GM12801 (cell line): ENCODE data around the gene CEP68.

Experiments
- TF ChIP-seq, protein P1 (sequence below): IDR thresholded peaks from one replicate; pipeline ENCODE4 v1.5.1; 2011; ENCODE audit warnings: control low read depth; ENCODE audit not compliant: insufficient read length; ENCODE audit errors: extremely low read depth

The CEP68 gene

DNA sequence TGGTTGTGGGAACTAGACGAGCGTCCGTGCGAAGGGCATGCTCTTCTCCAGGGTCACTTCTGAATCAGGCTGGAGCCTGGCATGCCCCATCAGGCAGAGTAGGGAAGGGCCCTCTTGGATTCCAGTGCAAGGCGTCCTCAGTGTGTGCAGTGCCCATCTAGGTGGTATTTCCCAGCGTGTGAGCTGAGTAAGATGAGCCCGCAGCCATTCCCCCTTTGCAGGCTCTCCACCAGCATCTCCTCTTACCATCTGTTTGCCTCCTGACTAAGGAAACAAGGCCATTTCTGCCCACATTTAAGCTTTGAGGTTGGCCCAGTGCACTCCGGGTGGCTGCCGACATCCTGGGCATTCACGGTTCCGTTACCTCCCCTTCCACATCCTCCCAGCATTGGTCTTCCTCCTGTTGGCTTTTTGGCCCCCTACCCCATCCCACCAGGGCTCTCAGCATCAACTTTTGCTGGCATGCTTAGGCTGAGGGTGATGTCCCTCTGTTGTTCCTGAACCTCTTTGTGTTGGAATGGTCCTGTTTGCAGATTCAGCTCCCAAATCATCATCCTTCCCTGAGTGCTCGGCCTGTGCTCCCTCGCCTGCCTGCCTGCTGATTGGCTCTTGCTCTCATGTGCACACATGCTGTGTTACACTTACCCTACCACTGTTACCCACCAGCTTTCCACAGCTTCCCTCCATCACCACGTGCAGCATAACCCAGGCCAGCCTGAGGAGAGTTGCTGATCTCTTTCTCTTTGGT, 11.8 kb downstream of the CEP68 start:
- TF ChIP-seq, protein P1, sequence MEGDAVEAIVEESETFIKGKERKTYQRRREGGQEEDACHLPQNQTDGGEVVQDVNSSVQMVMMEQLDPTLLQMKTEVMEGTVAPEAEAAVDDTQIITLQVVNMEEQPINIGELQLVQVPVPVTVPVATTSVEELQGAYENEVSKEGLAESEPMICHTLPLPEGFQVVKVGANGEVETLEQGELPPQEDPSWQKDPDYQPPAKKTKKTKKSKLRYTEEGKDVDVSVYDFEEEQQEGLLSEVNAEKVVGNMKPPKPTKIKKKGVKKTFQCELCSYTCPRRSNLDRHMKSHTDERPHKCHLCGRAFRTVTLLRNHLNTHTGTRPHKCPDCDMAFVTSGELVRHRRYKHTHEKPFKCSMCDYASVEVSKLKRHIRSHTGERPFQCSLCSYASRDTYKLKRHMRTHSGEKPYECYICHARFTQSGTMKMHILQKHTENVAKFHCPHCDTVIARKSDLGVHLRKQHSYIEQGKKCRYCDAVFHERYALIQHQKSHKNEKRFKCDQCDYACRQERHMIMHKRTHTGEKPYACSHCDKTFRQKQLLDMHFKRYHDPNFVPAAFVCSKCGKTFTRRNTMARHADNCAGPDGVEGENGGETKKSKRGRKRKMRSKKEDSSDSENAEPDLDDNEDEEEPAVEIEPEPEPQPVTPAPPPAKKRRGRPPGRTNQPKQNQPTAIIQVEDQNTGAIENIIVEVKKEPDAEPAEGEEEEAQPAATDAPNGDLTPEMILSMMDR = no peak

DNA sequence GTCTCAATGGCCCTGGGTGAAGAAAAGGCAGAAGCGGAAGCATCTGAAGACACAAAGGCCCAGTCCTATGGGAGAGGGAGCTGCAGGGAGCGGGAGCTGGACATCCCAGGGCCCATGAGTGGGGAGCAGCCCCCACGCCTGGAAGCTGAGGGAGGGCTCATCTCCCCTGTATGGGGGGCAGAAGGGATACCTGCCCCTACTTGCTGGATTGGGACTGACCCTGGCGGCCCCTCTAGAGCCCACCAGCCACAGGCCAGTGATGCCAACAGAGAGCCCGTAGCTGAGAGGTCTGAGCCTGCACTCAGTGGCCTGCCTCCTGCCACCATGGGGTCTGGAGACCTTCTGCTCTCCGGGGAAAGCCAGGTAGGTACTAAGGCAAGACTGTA, 13.2 kb downstream of the CEP68 start:
- TF ChIP-seq, protein P1 = no peak

DNA sequence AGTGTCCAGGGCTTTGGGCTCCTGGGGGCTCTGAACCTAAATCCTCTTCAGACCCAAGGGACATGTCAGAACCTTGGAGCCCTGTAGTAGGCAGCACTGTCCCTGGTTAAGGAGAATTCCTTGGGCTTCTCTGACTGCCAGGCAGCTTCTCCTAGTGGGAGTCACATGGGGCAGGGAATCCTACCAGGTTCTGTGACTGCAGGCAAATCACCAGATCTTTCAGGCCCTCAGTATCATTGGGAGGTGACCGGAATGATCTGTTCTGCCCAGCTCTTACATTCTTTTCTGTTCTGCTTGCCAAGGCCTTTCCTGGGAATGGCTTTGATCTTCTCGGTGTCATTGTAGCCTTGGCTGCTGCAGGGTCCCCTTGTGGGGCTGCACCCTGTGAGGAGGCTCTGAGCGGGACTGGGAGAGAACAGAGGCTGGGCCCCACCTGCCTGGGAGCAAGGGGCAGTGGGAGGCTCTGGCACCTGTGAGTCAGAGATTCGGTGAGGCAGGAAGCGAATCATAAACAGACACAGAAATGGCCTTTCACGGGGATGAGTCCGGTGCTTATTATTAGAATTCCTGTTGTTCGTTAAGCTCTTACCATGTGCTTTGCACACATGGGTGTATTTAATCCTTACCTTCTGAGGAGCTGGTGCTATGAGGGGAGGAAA, 14.1 kb downstream of the CEP68 start:
- TF ChIP-seq, protein P1 = no peak

DNA sequence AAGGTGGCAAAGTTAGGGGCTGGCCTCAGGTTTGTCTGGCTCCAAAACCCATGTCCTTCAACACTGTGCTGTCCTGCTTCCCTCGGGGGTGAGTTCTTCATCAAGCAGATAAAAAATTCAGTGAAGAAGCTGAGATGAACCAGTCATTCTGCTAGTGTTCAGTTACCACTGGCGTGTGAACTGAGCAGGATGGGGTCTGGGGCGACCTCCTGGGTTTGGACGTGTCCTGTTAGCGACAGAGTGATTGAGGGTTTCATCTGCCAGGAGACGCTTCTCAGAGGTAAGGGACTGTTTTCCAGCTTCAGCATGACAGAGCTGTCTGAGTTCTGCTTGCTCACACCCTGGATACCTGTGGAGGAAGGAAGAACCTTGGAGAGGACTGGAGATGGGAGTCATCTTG, 14.6 kb downstream of the CEP68 start:
- TF ChIP-seq, protein P1 = no peak

DNA sequence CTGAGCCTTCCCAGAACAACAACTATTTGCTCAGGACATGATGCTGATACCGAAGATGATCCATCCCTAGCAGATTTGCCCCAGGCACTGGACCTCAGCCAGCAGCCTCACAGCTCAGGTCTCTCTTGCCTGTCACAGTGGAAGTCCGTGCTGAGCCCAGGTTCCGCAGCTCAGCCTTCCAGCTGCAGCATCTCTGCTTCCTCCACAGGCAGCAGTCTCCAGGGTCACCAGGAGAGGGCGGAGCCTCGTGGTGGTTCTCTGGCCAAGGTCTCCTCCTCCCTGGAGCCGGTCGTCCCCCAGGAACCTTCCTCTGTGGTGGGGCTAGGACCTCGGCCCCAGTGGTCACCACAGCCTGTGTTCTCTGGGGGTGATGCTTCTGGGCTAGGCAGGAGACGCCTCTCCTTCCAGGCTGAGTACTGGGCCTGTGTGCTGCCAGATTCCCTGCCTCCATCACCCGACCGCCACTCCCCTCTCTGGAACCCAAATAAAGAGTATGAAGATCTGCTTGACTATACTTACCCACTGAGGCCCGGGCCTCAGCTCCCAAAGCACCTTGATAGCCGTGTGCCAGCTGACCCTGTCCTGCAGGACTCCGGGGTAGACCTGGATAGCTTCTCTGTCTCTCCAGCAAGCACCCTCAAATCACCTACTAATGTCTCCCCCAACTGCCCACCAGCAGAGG, 15.4 kb downstream of the CEP68 start:
- TF ChIP-seq, protein P1 = no peak

DNA sequence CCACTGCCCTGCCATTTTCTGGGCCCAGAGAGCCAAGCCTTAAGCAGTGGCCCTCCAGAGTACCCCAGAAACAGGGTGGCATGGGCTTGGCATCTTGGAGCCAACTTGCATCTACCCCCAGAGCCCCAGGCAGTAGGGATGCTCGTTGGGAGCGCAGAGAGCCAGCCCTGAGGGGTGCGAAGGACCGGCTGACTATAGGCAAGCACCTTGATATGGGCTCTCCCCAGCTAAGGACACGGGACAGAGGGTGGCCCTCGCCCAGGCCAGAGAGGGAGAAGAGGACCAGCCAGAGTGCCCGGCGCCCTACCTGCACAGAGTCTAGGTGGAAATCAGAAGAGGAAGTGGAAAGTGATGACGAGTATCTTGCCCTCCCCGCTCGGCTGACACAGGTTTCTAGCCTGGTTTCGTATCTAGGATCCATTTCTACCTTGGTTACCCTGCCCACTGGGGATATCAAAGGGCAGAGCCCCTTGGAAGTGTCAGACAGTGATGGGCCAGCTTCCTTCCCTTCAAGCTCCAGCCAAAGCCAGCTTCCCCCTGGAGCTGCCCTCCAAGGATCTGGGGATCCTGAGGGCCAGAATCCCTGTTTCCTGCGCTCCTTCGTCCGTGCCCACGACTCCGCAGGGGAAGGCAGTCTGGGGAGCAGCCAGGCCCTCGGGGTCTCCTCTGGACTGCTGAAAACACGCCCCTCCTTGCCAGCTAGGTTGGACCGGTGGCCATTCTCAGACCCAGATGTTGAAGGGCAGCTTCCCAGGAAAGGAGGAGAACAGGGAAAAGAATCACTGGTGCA, 16.2 kb downstream of the CEP68 start:
- TF ChIP-seq, protein P1 = no peak
